HEK293 (cell line): Measurements from ENCODE around the gene PIK3C2B.

Experiments used
- CTCF ChIA-PET: fragments of 350-600 bp; formaldehyde crosslinking; extraction: SDS; loops from one replicate; lab custom pipeline; 2021; ENCODE audit warnings: antibody characterized with exemption; lab: Yijun Ruan, JAX
- POLR2A ChIA-PET: fragments of 300-600 bp; formaldehyde crosslinking; extraction: SDS; loops from one replicate; lab custom pipeline; 2020; ENCODE audit warnings: antibody characterized with exemption, inconsistent platforms; lab: Yijun Ruan, JAX
- H3K27ac ChIP-seq: fragments of 200-500 bp; sonication (Bioruptor generic); 2 replicates; pipeline ENCODE4 v1.5.1; 2014; ENCODE audit warnings: low read depth, low read length, control low read depth, inconsistent platforms; ENCODE audit errors: extremely low read depth
- H3K36me3 ChIP-seq, 2 experiments: fragments of 200-500 bp in 1 of 2; sonication (Bioruptor generic) in 1 of 2; 1 replicate in 1 of 2; 2 replicates in 1 of 2; pipeline ENCODE4 v1.5.1; 2014 to 2017; ENCODE audit warnings: inconsistent platforms in 2 of 2, low read length in 2 of 2; ENCODE audit not compliant: control insufficient read depth in 2 of 2, insufficient read depth in 1 of 2
- H3K4me1 ChIP-seq: fragments of 200-500 bp; sonication (Bioruptor generic); 2 replicates; pipeline ENCODE4 v1.5.1; 2014; ENCODE audit warnings: mild to moderate bottlenecking, low read length, inconsistent platforms; ENCODE audit not compliant: control insufficient read depth, insufficient read depth
- H3K4me3 ChIP-seq: 2 replicates; pipeline ENCODE4 v1.5.1; 2011; ENCODE audit warnings: low read depth, mild to moderate bottlenecking, control low read depth, low read length, moderate library complexity
- H3K9me3 ChIP-seq: fragments of 200-500 bp; sonication (Bioruptor generic); 2 replicates; pipeline ENCODE4 v1.5.1; 2014; ENCODE audit warnings: low read depth, low read length, inconsistent platforms; ENCODE audit not compliant: control insufficient read depth, insufficient read depth
- KLF1 ChIP-seq: fragments of 450-650 bp; formaldehyde crosslinking; IDR thresholded peaks from 2 replicates; pipeline ENCODE4 v1.5.1; 2016; ENCODE audit warnings: missing biosample characterization, missing genetic modification characterization
- KLF9 ChIP-seq: fragments of 450-650 bp; formaldehyde crosslinking; IDR thresholded peaks from 2 replicates; pipeline ENCODE4 v1.5.1; 2016; ENCODE audit warnings: missing biosample characterization, missing genetic modification characterization, low read depth
- PRDM10 ChIP-seq: fragments of 450-650 bp; formaldehyde crosslinking; IDR thresholded peaks from 2 replicates; pipeline ENCODE4 v1.5.1; 2016; ENCODE audit warnings: missing biosample characterization, missing genetic modification characterization
- SCRT1 ChIP-seq: fragments of 450-650 bp; formaldehyde crosslinking; IDR thresholded peaks from 2 replicates; pipeline ENCODE4 v1.5.1; 2016; ENCODE audit warnings: missing biosample characterization, missing genetic modification characterization, borderline replicate concordance
- ZBTB26 ChIP-seq: fragments of 450-650 bp; formaldehyde crosslinking; optimal IDR thresholded peaks from 2 replicates; pipeline ENCODE3; 2016; ENCODE audit warnings: missing biosample characterization, mild to moderate bottlenecking, missing genetic modification characterization
- ZEB2 ChIP-seq: fragments of 450-650 bp; formaldehyde crosslinking; IDR thresholded peaks from 2 replicates; pipeline ENCODE4 v1.5.1; 2016; ENCODE audit warnings: missing biosample characterization, missing genetic modification characterization
- ZNF155 ChIP-seq: fragments of 450-650 bp; formaldehyde crosslinking; IDR thresholded peaks from 2 replicates; pipeline ENCODE4 v1.5.1; 2016; ENCODE audit warnings: missing biosample characterization, missing genetic modification characterization
- ZNF248 ChIP-seq: fragments of 450-650 bp; formaldehyde crosslinking; IDR thresholded peaks from 2 replicates; pipeline ENCODE4 v1.5.1; 2017; ENCODE audit warnings: missing biosample characterization, missing genetic modification characterization
- ZNF449 ChIP-seq: fragments of 450-650 bp; formaldehyde crosslinking; IDR thresholded peaks from 2 replicates; pipeline ENCODE4 v1.5.1; 2017; ENCODE audit warnings: missing biosample characterization, mild to moderate bottlenecking, missing genetic modification characterization, moderate library complexity
- ZNF510 ChIP-seq: fragments of 450-650 bp; formaldehyde crosslinking; IDR thresholded peaks from 2 replicates; pipeline ENCODE4 v1.5.1; 2018; ENCODE audit warnings: mild to moderate bottlenecking, missing genetic modification characterization, missing biosample characterization; ENCODE audit not compliant: insufficient replicate concordance
- ZNF624 ChIP-seq: fragments of 450-650 bp; formaldehyde crosslinking; IDR thresholded peaks from 2 replicates; pipeline ENCODE4 v1.5.1; 2017; ENCODE audit warnings: missing biosample characterization, missing genetic modification characterization
- ZNF629 ChIP-seq: fragments of 450-650 bp; formaldehyde crosslinking; IDR thresholded peaks from 2 replicates; pipeline ENCODE4 v1.5.1; 2017; ENCODE audit warnings: missing biosample characterization, missing genetic modification characterization
- ZNF768 ChIP-seq: fragments of 450-650 bp; formaldehyde crosslinking; IDR thresholded peaks from 2 replicates; pipeline ENCODE4 v1.5.1; 2018; ENCODE audit warnings: missing biosample characterization, mild to moderate bottlenecking, missing genetic modification characterization
- ZNF792 ChIP-seq: fragments of 450-650 bp; formaldehyde crosslinking; IDR thresholded peaks from 2 replicates; pipeline ENCODE4 v1.5.1; 2016; ENCODE audit warnings: missing biosample characterization, missing genetic modification characterization
- TF ChIP-seq, protein P1 (sequence below): fragments of 450-650 bp; formaldehyde crosslinking; IDR thresholded peaks from 2 replicates; pipeline ENCODE4 v1.5.1; 2017; ENCODE audit warnings: missing biosample characterization, missing genetic modification characterization
- TF ChIP-seq, protein P2 (sequence below): fragments of 450-650 bp; formaldehyde crosslinking; IDR thresholded peaks from 2 replicates; pipeline ENCODE4 v1.5.1; 2016; ENCODE audit warnings: missing biosample characterization, missing genetic modification characterization, low read depth

The PIK3C2B gene

DNA sequence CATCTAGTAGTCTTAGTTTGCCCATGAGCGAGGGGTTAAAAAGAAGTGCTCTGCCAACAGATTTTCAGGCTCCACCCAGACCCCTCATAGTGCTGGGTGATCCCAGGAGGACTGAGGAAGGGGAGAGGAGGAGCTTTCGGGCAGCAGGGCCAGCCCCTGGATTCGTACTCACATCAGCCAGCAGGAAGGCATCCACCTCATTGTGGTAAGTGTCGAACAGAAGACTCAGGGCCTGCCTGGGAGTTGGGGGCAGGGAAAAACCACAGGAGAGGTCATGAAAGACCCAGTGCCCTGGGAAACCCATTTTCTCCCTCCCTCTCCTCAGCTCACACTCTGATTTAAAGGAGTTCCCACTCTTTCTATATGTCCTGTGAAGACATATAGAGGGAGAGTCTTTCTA lies 34.9 kb downstream of the PIK3C2B start:
- Histone ChIP-seq H3K4me3 (no peak overlapping the region), H3K9me3 (no peaks in the 10 kb centered on the region), H3K4me1 (no peaks in the 10 kb centered on the region), H3K27ac (no peak overlapping the region), H3K36me3 (peaks cover 0 to 22% of the 10 kb centered on the region in 2 experiments; a peak in 1 of 3 replicates)
- no peak for TF ChIP-seq KLF1
- TF ChIP-seq, protein P1, sequence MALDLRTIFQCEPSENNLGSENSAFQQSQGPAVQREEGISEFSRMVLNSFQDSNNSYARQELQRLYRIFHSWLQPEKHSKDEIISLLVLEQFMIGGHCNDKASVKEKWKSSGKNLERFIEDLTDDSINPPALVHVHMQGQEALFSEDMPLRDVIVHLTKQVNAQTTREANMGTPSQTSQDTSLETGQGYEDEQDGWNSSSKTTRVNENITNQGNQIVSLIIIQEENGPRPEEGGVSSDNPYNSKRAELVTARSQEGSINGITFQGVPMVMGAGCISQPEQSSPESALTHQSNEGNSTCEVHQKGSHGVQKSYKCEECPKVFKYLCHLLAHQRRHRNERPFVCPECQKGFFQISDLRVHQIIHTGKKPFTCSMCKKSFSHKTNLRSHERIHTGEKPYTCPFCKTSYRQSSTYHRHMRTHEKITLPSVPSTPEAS = no peak
- no peak for TF ChIP-seq ZNF624
- no peak for TF ChIP-seq ZEB2 (tag by site-specific recombination)
- no peak for TF ChIP-seq ZNF248 (tag by site-specific recombination)
- TF ChIP-seq ZNF768 = no peak
- TF ChIP-seq ZNF792 (tag by site-specific recombination) = no peak
- no peak for TF ChIP-seq ZBTB26
- no peak for TF ChIP-seq ZNF155
- TF ChIP-seq ZNF449 (tag by site-specific recombination) = no peak
- no peak for TF ChIP-seq ZNF510 (tag by site-specific recombination)
- no peak for TF ChIP-seq SCRT1 (tag by site-specific recombination)
- no peak for TF ChIP-seq KLF9 (tag by site-specific recombination)
- TF ChIP-seq, protein P2, sequence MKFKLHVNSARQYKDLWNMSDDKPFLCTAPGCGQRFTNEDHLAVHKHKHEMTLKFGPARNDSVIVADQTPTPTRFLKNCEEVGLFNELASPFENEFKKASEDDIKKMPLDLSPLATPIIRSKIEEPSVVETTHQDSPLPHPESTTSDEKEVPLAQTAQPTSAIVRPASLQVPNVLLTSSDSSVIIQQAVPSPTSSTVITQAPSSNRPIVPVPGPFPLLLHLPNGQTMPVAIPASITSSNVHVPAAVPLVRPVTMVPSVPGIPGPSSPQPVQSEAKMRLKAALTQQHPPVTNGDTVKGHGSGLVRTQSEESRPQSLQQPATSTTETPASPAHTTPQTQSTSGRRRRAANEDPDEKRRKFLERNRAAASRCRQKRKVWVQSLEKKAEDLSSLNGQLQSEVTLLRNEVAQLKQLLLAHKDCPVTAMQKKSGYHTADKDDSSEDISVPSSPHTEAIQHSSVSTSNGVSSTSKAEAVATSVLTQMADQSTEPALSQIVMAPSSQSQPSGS = no peak
- ChIA-PET CTCF (interaction anchor here (0.6 to 1.6 kb wide), 4 partner anchors 9 to 44 kb away, joined by 3 to 6 read pairs (median 4); no protein-coding TSS in a partner anchor), POLR2A (no interaction called here)

DNA sequence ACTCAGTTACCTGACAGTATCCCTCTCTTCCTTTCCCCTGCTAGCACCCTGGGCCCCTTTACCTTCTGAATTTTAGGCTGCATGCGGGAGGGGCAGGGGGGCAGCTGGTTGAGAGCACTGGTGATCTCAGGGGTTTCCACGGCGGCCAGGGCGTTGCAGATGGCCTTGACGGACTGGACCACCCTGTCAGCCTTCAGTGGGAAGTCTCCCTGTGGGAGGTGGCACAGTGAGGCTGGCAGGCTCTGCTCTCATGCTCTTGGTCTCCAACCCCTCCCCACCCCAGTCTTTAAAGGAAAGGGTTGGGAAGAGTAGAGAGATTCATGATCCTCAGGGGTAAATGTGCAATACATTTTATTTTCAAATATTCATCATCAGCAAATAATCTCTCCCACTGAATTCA lies 36.9 kb downstream of the PIK3C2B start:
- ChIA-PET CTCF (interaction anchor here (0.7 to 1.9 kb wide), 5 partner anchors 11 to 799 kb away, joined by 3 to 7 read pairs (median 5); no protein-coding TSS in a partner anchor), POLR2A (no interaction called here)
- no peaks in the 10 kb centered on the region for H3K4me1 ChIP-seq
- TF ChIP-seq ZNF629 (tag by site-specific recombination) = no peak
- peak; percentile 57 for TF ChIP-seq PRDM10 (tag by site-specific recombination)
- H3K36me3 ChIP-seq = peaks cover 0 to 22% of the 10 kb centered on the region in 2 experiments; a peak in 2 of 3 replicates
- no peaks in the 10 kb centered on the region for H3K9me3 ChIP-seq
- no peak overlapping the region for H3K4me3 ChIP-seq
- no peak overlapping the region for H3K27ac ChIP-seq
